Uterus (tissue), 4 donors: ENCODE results near the gene NOTCH1. TPM values are rescaled to one million over a fixed set of nuclear protein-coding genes. Genes with fewer than 3 reads are reported as not detected.
"Not testable (repeated sequence)": the region's sequence is repeated elsewhere in the genome, so short reads cannot be mapped to it uniquely, and the experiment has no call there.

Experiments used
- DNase-seq, 2 donors: peaks; one replicate each; pipeline ENCODE4 v3.0.0-alpha.2; 2019 to 2020
- H3K27ac ChIP-seq, 2 donors: fragments of 200-600 bp; sonication (generic); 1 replicate in 1 of 2; 2 replicates in 1 of 2; pipeline ENCODE4 v1.5.1; 2016 to 2018
- H3K27me3 ChIP-seq, 2 donors: fragments of 200-600 bp; sonication (generic); one replicate each; pipeline ENCODE4 v1.5.1; 2018 to 2019; ENCODE audit warnings: control low read depth in 1 of 2
- H3K36me3 ChIP-seq, 2 donors: fragments of 200-600 bp; sonication (generic); one replicate each; pipeline ENCODE4 v1.5.1; 2019; ENCODE audit warnings: control low read depth in 1 of 2
- H3K4me1 ChIP-seq, 2 donors: fragments of 200-600 bp; sonication (generic); one replicate each; pipeline ENCODE4 v1.5.1; 2018 to 2019; ENCODE audit warnings: control low read depth in 1 of 2
- H3K4me3 ChIP-seq, 2 donors: fragments of 200-600 bp; sonication (generic); 1 replicate in 1 of 2; 2 replicates in 1 of 2; pipeline ENCODE4 v1.5.1; 2018 to 2019; ENCODE audit warnings: mild to moderate bottlenecking in 1 of 2
- H3K9me3 ChIP-seq, 2 donors: fragments of 200-600 bp; sonication (generic); one replicate each; pipeline ENCODE4 v1.5.1; 2019; ENCODE audit warnings: control low read depth in 1 of 2
- CTCF ChIP-seq, 4 experiments: fragments of 200-600 bp in 2 of 4; fragments of 450-650 bp in 2 of 4; sonication (generic) in 2 of 4; IDR thresholded peaks; one replicate each; pipeline ENCODE4 v1.5.1; 2016 to 2019; ENCODE audit warnings: antibody characterized with exemption in 4 of 4, mild to moderate bottlenecking in 2 of 4, moderate library complexity in 1 of 4
- POLR2A ChIP-seq, 2 donors: fragments of 450-650 bp; IDR thresholded peaks; one replicate each; pipeline ENCODE4 v1.6.1; 2016; ENCODE audit warnings: antibody characterized with exemption in 2 of 2, mild to moderate bottlenecking in 1 of 2, moderate library complexity in 1 of 2
- intact Hi-C: fragments of 100-400 bp; cut with DNase I; formaldehyde crosslinking; loops from one replicate; pipeline ENCODE4 v1.15.1; 2023; ENCODE audit warnings: low total_unique reads
- total RNA-seq, 4 donors: library from RNA; depleted of rRNA in 3 of 4; stranded (reverse); fragments of >200 nt in 3 of 4; gene quantifications; one replicate each; pipeline versions ENCODE4 v1.1.0 to v1.2.4, GENCODE V29; 2014 to 2023
- donor health status: DM: yes; HTN: yes; CAD: no.

Gene NOTCH1
- total RNA-seq, 4 donors from 2014 or later = 19.7 to 109 (median 35.6) TPM

DNA sequence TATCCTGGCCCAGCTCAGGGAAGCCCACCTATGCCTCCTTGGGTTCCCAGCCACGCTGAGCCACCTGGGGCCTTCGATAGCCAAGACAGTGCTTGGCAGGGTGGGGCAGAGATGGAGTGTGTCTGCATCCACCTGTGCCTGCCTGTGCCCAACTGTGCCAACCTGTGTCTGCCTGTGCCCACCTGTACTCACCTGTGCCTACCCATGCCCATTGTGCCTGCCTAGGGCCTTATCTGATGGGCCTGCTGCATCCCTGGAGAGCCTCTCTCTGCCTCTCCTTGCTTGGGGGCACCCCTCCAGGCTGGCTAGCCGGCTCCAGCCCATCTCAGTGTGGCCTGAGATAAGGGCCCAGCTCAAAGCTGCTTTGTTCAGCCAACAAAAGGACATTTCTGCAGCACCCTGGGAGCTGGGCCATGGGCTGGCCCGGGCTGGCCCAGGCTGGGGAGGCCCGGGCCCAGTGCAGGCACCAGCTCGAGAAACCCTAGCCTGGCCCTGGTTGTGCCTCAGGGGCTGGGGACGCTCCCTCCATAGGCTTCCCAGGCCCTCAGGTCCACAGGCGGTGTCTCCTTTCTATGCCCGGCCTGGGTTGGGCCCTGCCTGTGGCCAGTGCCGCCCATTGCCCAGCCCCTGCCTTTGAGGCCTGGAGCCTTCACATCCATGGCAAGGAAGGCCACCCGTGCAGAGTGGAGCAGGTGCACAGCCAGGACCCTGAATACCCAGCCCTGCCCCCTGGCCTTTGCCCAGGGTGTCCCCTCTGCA lies 37.3 kb upstream of the NOTCH1 start:
- H3K4me1 ChIP-seq = peaks cover 7 to 20% of the 10 kb centered on the region in 2 donors
- intact Hi-C loops = no loop called here

DNA sequence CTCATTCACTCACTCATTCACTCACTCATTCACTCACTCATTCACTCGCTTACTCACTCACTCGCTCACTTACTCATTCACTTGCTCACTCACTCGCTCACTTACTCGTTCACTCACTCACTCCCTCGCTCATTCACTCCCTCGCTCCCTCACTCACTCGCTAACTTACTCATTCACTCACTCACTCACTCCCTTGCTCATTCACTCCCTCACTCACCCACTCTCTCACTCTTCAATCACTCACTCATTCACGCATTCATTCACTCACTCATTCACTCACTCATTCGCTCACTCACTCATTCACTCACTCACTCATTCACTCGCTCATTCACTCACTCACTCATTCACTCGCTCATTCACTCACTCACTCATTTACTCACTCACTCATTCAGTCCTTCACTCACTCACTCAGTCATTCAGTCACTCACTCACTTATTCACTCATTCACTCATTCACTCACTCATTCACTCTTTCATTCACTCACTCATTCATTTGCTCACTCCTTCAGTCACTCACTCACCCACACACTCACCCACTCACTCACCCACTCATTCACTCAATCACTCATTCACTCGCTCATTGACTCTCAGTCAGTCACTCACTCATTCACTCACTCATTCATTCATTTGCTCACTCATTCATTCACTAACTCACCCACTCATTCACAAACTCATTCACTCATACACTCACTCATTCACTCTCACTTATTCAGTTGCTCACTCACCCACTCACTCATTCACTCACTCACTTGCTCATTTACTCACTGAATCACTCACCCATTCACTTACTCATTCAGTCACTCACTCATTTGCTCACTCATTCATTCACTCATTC lies 36.0 kb upstream of the NOTCH1 start:
- no peak for DNase-seq
- Histone ChIP-seq H3K4me1 (peaks cover 0 to 7% of the 10 kb centered on the region in 2 donors), H3K4me3 (no peak overlapping the region), H3K9me3 (no peaks in the 10 kb centered on the region), H3K36me3 (no peaks in the 10 kb centered on the region), H3K27me3 (no peaks in the 10 kb centered on the region), H3K27ac (no peak overlapping the region)
- no peak for TF ChIP-seq CTCF (IDR thresholded peaks at IDR 0.05)
- no peak for TF ChIP-seq POLR2A (IDR thresholded peaks at IDR 0.05)
- intact Hi-C loops = no loop called here

More for the DNA sequence above, 37.3 kb upstream of the NOTCH1 start:
- no peak overlapping the region for H3K27ac ChIP-seq
- no peaks in the 10 kb centered on the region for H3K36me3 ChIP-seq
- TF ChIP-seq POLR2A (IDR thresholded peaks at IDR 0.05) (no peak), CTCF (IDR thresholded peaks at IDR 0.05) (no peak)
- DNase-seq = no peak
- no peaks in the 10 kb centered on the region for H3K27me3 ChIP-seq
- H3K9me3 ChIP-seq = no peaks in the 10 kb centered on the region
- H3K4me3 ChIP-seq = no peak overlapping the region

DNA sequence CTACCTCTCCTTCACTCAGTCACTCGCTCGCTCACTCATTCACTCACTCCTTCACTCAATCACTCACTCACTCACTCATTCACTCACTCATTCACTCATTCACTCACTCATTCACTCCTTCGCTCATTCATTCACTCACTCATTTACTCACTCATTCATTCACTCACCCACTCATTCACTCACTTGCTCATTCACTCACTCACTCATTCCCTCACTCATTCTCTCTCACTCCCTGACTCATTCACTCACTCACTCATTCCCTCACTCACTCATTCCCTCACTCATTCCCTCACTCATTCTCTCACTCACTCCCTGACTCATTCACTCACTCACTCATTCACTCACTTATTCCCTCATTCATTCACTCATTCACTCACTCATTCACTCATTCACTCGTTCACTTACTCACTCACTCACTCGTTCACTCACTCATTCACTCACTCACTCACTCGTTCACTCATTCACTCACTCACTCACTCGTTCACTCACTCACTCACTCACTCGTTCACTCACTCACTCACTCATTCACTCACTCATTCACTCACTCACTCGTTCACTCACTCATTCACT lies 33.9 kb upstream of the NOTCH1 start:
- H3K4me1 ChIP-seq, H3K27me3 ChIP-seq, intact Hi-C loops, H3K36me3 ChIP-seq, H3K9me3 ChIP-seq, DNase-seq, H3K27ac ChIP-seq, H3K4me3 ChIP-seq: not testable (repeated sequence)

GRCh38 chr9:136578915-136579649 lies 33.2 kb upstream of the NOTCH1 start:
- intact Hi-C loops = no loop called here
- TF ChIP-seq CTCF (IDR thresholded peaks at IDR 0.05) (no peak), POLR2A (IDR thresholded peaks at IDR 0.05) (no peak)
- H3K27ac ChIP-seq = no peak overlapping the region
- DNase-seq = no peak
- no peaks in the 10 kb centered on the region for H3K36me3 ChIP-seq
- H3K27me3 ChIP-seq = no peaks in the 10 kb centered on the region
- no peak overlapping the region for H3K4me3 ChIP-seq
- H3K9me3 ChIP-seq = no peaks in the 10 kb centered on the region
- H3K4me1 ChIP-seq = no peaks in the 10 kb centered on the region

DNA sequence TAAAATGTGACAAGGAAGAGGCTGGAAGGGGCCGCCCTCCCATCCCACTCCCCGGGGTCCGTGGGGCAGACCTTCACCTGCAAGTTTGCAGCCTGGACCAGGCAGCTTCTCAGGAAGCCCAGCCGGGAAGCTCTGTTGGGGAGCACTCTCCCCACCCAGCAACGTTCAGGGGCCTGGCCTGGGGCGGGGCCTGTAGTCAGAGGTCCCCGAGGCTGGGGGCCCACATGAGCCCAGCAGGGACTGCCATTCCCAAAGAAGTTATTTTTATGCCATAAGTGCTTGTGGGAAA lies 32.7 kb upstream of the NOTCH1 start:
- Histone ChIP-seq H3K4me1 (no peaks in the 10 kb centered on the region), H3K9me3 (no peaks in the 10 kb centered on the region), H3K27me3 (no peaks in the 10 kb centered on the region), H3K27ac (no peak overlapping the region), H3K4me3 (no peak overlapping the region), H3K36me3 (no peaks in the 10 kb centered on the region)
- no peak for TF ChIP-seq POLR2A (IDR thresholded peaks at IDR 0.05)
- no peak for TF ChIP-seq CTCF (IDR thresholded peaks at IDR 0.05)
- intact Hi-C loops = no loop called here
- DNase-seq = no peak
